ENCODE results near the gene TGFB1I1.
"Not testable (repeated sequence)": the region's sequence is repeated elsewhere in the genome, so short reads cannot be mapped to it uniquely, and the experiment has no call there.

Gene TGFB1I1

GRCh38 chr16:31429314-31429713 is 42.6 kb upstream of the TGFB1I1 start:
- DNase-seq (ENCODE audit: low read depth): no peak
- TF ChIP-seq CTCF (IDR thresholded peaks at IDR 0.05; ENCODE audit: control insufficient read depth, insufficient read depth, low read depth, low read length, missing control alignments): no peak
- no peak overlapping the region for H3K4me3 ChIP-seq (ENCODE audit: control insufficient read depth, low read depth, low read length)

- no peak for TF ChIP-seq CTCF (IDR thresholded peaks at IDR 0.05; ENCODE audit: control insufficient read depth, insufficient read depth, low read depth, low read length, missing control alignments)
- H3K4me3 ChIP-seq (ENCODE audit: control insufficient read depth, low read depth, low read length): no peak overlapping the region
- no peak for DNase-seq (ENCODE audit: low read depth)
These were observed 42.2 kb upstream of the TGFB1I1 start for GRCh38 chr16:31429796-31430195.

DNA sequence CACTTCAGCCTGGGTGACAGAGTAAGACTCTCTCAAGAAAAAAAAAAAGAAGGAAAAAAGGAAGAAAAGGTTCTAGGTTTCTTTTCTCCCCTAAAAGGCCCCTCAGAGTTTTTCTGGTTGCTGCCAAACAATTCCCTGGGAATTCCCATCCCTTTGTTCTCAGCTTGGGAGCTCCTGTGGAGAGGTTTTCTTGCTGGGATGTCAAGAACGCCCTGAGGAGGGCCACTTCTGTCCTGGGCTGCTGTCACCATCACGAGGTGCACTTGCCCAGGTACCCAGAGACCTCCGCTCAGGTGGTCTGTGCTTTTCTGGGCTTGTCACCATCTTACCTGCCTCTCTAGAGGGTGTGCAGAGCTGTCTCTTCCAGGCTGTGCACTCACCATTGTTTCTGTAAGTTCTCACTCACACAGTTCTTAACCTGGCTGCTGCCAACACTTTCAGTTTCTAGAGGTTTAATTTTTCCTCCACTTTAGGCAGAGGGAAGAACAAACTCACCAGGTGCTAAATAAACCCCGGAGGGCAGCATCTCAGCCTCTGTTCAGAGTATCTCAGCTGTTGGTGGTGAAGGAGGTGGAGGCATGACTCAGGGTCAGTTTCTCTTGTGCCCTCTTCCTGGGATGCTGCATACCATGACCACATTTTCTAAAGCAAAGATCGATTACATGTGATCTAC is 41.4 kb upstream of the TGFB1I1 start:
- no peak for DNase-seq (ENCODE audit: low read depth)
- TF ChIP-seq CTCF (IDR thresholded peaks at IDR 0.05; ENCODE audit: control insufficient read depth, insufficient read depth, low read depth, low read length, missing control alignments): no peak
- H3K4me3 ChIP-seq (ENCODE audit: control insufficient read depth, low read depth, low read length): no peak overlapping the region

DNA sequence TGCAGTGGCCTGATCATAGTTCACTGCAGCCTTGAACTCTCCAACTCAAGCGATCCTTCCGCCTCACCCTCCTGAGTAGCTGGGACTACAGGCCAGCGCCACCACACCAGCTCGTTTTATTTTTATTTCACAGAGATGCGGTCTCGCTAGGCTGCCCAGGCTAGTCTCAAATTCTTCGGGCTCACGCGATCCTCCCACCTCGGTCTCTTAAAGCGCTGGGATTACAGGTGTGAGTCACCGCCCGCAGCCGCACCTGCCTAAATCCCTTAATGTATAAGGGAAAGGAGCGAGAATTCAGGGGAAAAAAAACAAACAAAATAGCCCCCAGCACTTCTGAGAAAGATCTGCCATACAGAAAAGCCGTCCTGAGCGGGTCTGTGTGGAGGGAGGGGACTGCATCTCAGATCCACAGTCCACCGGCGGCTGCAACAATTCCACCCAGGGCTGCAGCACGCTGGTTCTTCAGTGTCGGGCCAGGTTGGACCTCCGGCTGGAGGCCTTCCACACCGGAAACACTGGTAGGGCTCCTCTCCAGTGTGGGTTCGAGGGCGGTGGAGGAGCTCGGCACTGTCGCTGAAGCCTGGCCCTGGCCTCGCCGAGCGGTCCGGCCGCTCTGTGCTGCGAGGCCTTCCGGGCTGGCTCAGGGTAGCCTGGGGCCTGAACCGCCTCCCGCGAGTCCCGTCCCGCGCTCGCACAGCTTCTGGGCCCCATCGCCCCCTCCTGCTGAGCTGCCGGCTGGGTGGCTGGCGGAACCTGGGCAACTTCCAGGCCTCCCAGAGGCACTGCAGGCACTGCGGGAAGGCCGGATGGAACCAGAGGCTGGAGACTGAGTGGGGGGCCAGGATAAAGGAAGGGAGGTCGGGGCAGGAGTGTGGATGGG is 36.4 kb upstream of the TGFB1I1 start:
- H3K4me3 ChIP-seq (ENCODE audit: control insufficient read depth, low read depth, low read length): no peak overlapping the region
- no peak for DNase-seq (ENCODE audit: low read depth)
- no peak for TF ChIP-seq CTCF (IDR thresholded peaks at IDR 0.05; ENCODE audit: control insufficient read depth, insufficient read depth, low read depth, low read length, missing control alignments)

GRCh38 chr16:31436221-31437045 is 35.5 kb upstream of the TGFB1I1 start:
- no peak overlapping the region for H3K4me3 ChIP-seq (ENCODE audit: control insufficient read depth, low read depth, low read length)
- no peak for DNase-seq (ENCODE audit: low read depth)
- no peak for TF ChIP-seq CTCF (IDR thresholded peaks at IDR 0.05; ENCODE audit: control insufficient read depth, insufficient read depth, low read depth, low read length, missing control alignments)

GRCh38 chr16:31438414-31438813 is 33.5 kb upstream of the TGFB1I1 start:
- no peak for TF ChIP-seq CTCF (IDR thresholded peaks at IDR 0.05; ENCODE audit: control insufficient read depth, insufficient read depth, low read depth, low read length, missing control alignments)
- no peak for DNase-seq (ENCODE audit: low read depth)
- H3K4me3 ChIP-seq (ENCODE audit: control insufficient read depth, low read depth, low read length): no peak overlapping the region

DNA sequence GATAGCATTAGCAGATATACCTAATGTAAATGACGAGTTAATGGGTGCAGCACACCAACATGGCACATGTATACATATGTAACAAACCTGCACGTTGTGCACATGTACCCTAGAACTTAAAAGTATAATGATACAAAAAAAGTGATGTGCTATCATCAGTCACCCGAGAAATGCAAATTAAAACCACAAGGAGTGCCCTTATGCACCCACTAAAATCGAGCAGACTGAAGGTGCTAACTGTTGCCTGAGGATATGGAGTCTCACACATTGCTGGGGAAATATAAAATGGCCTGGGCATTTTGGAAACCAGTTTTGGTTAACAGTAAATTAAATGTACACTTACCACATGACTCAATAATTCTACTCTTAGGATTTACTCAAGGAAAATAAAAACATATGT is 32.9 kb upstream of the TGFB1I1 start:
- not testable (repeated sequence) for DNase-seq (ENCODE audit: low read depth); H3K4me3 ChIP-seq (ENCODE audit: control insufficient read depth, low read depth, low read length)
